ENCODE results near the gene SPSB4.

Gene SPSB4

DNA sequence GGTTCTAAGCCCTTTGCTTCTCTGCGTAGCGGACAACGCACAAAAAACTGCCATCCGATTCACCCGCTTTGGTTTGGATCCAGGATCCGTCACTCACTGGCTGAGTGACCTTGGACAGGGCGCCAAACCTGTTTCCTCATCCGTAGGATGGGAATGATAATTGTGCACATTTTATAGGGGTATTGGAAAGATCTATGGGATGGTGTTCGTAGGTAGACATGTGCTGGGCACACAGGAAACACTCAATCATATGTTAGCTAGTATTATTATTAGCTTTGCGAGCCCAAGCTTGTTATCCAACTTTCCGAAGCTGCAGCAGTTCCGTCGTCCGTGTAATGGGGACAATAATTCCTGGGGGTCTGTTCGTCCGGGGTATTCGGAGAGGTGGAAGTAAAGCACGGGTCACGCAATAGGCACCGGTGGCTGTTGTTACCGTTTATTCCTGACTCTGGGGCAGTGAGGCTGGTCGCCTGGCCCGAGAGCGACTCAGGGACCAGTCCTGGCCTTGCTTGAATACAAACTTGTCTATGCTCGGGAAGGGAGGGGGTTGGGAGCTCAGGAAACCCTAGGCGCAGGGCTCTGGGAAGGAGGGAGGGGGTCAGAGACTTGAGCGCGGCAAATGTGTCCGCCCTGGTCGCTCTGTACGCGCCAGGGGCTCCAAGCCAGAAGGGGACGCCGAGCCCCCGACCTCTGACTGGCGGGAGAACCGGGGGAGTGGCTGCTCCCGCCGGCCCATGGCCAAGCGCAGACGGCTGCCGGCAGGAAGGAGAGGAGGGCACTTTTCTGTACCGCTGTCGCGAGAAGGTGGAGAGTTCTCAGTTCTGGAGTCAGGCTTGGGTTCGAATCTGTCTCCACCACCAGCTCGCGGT lies 1.3 kb downstream of the SPSB4 start:
- DNase-seq (ENCODE audit: insufficient read length, low spot score), result no peak
- no peak for FAIRE-seq

DNA sequence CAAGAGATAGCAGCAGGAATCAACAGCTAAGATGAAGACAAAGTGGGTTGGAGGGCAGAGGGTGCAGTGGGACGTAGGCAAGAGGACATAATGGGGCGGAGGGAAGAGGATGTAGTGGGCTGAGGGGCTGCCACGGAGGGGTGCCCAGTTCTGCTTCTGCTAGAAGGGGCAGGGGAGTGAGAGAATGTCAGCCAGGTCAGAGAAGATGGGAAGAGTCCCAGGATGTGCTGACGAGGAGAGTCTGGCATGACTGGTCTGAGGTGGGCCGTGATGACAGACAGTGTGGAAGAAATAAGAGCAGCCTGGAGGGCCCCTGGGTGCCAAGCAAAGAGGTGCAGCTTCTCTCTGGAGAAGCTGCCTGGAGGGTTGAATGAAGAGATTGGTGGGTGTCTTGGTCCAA lies 4.0 kb downstream of the SPSB4 start:
- no peak for FAIRE-seq
- no peak for DNase-seq (ENCODE audit: insufficient read length, low spot score)

DNA sequence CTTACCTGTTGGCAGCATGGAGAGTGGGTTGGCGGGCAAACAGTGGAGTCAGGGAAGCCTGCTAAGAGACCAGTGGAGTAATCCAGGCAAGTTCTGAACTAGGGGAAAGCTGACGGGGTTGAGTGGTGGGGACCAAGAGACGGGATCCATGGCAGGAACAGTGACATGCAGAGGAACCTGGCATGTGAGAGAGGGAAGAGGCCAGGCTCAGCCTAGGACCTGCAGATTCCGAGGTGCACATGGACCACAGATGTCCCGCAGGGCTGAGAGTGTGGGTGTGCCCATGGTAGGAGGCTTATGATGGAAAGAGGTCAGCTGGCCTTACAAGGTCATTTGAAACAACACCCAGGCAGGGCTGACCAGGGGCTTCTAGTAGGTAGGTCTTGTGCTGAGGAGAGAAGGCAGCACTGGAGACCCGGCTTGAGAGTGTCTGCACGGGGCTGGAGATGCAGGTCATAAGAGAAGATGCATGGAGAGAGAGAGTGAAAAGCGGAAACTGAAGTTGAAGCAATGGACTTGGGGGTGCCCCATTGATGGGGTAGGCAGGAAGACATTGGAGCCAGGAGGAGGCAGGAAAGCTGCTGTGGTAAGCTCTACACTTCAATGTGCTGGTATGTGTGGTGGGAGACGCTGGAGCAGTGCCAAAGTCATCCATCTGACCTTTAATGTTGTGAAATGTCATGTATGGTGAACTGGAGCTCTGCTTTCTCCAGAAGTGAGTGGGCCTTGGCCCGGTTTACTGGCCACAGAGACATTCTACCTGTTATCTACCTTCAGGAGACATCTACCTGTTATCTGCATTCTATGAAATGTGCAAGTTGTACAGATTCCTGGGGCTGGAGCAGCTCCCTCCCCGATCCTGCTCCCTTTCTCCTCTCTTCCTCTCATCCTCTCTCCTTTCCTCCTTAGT lies 4.6 kb downstream of the SPSB4 start:
- no peak for FAIRE-seq
- DNase-seq (ENCODE audit: insufficient read length, low spot score), result no peak

DNA sequence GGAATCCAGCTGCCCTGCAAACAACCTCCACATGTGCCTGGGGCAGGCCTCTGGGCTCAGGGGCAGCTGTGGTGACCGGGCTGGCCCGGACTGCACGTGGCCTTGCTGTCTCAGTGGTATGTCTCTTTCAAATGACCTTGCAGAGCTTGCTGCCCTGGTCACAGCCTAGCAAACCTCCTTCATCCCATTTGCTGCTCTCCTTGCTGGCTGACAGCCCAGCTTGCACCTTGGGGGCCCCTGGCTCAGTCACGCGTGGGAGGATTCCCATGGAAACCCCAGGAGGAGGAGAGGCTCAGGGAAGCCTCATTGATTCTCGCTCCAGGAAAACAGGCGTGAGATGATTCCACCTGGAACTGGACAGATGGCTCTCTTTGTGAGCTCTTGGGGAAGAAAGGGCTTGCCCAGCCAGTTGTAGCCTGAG lies 5.6 kb downstream of the SPSB4 start:
- DNase-seq (ENCODE audit: insufficient read length, low spot score) (no peak), FAIRE-seq (no peak)

DNA sequence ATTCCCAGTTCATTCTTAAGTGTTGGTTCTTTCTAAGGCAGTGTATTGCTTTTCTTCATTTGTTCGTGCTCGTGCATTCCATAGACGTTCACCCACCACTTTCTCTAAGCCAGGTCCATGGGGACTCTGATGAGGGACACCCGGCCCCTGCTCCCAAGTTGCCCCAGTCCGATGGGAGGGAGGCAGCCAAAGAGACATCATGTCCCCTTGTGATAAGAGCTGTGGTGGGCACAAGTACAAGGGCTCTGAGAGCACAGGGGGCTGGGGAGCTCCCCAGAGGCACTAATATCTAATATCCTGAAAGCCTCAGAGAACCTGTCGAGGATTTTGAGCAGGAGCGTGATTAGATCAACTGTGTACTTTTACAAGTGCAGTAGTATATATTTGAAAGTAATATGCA lies 6.3 kb downstream of the SPSB4 start:
- no peak for FAIRE-seq
- DNase-seq (ENCODE audit: insufficient read length, low spot score), result no peak

DNA sequence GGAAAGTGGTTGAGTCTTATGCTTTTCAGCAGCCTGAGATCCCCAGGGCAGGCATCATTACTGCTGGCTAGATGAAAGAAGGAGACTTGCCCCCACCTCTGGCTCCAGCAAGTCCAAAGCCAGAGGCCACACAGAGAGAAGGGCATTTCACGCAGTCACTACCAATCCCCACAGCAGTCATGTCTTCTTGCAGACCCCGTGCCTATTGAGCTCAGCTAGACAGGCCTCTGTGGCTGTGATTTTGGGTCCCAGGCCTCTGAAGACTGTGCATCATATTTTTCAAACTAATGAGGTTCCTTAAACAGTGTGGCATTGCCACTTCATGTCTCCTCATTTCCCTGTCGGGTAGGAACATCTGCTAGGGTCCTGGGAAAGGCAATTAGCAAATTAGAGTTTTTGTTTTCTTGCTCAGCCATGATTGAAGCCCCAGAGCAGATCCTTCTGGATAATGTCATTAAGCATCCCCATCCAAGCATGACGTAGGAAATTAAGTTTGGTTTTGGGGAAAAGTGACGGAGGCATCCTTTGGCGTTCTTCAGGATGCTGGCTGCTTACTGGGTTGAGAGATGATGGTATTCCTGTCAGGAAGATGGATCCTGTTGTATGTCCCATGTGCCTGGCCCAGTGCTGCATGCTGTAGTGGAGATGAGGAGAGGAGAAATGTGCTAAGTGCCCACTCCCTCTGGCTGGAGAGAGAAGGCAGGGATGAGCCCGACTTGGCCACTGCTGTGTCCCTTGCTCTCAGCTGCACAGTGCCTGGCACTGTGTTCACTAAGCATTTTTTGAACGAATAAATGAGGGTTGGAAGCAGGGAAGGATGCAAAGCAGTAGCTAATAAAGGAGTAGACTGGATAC lies 7.0 kb downstream of the SPSB4 start:
- no peak for DNase-seq (ENCODE audit: insufficient read length, low spot score)
- FAIRE-seq, result no peak

DNA sequence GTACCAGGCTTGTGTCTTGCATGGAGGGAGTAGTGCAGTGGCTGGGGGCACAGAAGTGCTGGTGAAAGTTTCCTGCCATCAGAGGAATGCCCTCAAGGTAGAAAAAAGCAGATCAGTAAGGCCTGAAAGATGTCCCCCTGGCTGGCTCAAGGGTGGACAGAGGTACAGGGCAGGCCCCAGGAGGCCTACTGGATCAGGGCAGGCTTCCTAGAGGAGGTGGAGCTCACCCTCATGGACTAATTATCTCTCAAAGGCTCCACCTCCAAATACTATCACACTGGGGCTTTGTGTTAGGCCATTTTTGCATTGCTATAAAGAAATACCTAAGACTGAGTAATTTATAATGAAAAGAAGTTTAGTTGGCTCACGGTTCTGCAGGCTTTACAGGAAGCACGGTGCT lies 7.8 kb downstream of the SPSB4 start:
- DNase-seq (ENCODE audit: insufficient read length, low spot score), result no peak
- FAIRE-seq, result no peak

DNA sequence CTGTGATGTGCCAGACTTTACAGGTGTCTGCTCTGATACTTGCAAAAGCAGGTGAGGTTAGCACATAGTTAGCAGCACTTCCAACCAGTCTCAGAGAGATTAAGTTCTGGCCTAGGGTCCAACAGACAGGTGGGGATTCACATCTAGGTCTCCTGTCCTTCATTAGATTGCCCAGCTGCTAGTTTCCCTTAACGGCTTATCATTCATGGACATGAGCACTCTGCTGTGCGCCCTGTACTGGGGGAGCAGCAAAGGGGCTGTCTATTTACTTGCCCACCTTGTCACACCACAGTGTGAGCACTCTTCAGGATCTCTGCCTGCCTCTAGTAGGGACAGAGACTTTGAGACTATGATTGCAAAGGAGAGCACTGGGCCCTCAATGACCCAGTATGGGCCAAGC lies 8.7 kb downstream of the SPSB4 start:
- FAIRE-seq, result no peak
- DNase-seq (ENCODE audit: insufficient read length, low spot score), result no peak

DNA sequence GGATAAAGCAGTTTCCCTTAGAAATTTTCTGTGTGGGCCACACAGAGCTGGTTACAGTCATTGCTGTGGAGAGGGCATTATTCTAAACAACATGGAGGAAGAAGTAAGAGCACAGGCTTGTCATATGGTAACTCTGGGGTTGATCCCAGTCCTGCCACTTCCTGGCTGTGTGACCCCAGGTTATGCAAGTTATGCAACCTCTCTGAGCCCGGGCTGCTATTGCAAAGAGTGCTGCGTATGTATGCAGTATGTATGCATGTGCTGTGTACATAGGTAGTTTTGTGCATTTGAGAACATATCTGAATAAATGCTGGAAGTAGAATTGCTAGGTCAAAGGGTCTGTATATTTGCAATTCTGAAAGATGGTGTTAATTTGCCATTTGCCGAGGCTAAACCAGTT lies 9.2 kb downstream of the SPSB4 start:
- FAIRE-seq (no peak), DNase-seq (ENCODE audit: insufficient read length, low spot score) (no peak)

DNA sequence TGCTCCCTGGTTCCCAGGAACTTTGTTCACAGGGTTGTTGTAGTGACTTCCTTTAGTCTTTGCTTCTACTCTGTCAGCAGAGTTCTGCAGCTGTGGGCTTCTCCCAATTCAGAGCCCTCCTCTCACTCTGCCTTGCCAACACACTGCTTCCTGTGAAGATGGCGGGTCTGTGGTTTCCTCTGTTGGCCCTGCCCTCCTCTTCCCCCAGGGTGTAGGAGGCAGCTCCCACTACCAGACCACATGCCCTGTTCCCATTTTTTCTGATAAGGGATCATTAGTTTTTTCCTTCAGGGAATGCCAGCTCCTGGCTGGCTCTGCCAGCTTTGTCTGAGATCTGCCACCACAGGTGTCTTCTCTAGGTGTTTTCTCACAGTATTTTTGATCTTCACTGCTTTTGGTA lies 12.7 kb downstream of the SPSB4 start:
- DNase-seq (ENCODE audit: insufficient read length, low spot score), result no peak
- FAIRE-seq, result no peak

DNA sequence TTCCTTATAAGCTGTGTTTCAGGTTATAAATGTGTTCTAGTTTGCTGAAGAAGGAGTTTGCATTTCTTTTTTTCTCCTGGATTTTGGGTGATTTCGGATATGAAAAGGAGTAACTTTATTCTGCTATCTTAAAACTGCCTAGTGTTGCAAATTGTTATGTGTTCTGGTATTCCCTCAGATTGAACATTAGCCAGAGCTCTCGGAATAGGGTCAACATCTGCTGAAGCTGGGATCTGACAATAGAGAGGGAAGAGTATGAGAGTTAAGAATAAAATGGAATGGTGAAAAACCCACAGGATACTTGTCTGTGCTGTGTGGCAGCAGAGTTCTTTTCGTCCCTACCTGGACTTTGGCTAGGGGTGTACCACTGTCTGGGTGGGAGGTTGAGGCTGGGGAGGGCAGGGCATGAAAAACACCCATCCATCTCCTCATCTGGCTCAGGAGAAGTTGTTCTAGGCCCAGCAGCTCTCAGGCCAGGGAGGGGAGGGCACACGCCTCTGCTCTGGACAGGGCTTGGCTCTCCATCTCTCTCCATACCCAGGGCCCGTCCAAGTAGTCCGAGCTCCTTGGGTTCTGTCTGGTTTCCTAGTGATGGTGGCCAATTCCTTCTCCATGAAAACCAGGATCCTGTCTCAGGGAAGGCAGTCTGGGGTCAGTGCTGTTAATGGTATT lies 13.2 kb downstream of the SPSB4 start:
- DNase-seq (ENCODE audit: insufficient read length, low spot score) (no peak), FAIRE-seq (no peak)

DNA sequence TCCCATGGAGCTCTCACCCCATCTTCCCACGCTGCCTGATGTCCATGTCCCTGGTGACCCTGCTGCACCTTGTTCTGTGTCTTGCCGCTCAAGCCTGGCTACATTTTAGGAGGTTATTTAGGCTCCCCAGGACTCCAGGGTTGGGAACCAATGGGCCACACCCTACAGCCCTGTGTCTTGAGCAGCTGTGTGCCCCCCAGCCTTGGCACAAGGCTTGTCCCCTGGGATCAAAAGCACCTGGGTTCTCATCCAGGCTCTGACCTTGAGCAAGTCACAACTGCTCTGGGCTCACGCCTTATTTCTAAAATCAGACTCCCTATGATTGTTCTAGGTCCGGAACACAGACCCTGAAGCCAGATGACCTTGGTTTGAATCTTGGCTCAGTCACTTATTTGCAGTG lies 14.1 kb downstream of the SPSB4 start:
- DNase-seq (ENCODE audit: insufficient read length, low spot score) (no peak), FAIRE-seq (no peak)

DNA sequence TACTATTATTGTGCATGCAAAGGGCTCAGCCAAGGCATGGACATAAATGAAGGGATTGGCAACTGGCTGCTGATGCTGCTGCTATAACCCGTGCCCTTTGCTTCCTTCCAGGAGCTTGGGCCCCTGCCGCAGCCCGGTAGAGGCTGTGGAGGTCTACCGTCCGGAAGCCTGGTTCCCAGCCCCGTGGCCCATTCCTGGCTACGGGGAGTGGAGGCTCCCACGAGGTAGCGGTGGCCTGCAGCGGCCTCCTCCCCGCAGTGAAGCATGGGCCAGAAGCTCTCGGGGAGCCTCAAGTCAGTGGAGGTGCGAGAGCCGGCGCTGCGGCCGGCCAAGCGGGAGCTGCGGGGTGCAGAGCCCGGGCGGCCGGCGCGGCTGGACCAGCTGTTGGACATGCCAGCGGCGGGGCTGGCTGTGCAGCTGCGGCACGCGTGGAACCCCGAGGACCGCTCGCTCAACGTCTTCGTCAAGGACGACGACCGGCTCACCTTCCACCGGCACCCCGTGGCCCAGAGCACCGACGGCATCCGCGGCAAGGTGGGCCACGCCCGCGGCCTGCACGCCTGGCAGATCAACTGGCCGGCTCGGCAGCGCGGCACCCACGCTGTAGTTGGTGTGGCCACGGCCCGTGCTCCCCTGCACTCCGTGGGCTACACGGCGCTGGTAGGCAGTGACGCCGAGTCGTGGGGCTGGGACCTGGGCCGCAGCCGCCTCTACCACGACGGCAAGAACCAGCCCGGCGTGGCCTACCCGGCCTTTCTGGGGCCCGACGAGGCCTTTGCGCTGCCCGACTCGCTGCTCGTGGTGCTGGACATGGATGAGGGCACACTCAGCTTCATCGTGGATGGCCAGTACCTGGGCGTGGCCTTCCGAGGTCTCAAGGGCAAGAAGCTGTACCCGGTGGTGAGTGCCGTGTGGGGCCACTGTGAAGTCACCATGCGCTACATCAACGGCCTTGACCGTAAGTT lies 15.0 kb downstream of the SPSB4 start:
- FAIRE-seq (no peak), DNase-seq (ENCODE audit: insufficient read length, low spot score) (no peak)

DNA sequence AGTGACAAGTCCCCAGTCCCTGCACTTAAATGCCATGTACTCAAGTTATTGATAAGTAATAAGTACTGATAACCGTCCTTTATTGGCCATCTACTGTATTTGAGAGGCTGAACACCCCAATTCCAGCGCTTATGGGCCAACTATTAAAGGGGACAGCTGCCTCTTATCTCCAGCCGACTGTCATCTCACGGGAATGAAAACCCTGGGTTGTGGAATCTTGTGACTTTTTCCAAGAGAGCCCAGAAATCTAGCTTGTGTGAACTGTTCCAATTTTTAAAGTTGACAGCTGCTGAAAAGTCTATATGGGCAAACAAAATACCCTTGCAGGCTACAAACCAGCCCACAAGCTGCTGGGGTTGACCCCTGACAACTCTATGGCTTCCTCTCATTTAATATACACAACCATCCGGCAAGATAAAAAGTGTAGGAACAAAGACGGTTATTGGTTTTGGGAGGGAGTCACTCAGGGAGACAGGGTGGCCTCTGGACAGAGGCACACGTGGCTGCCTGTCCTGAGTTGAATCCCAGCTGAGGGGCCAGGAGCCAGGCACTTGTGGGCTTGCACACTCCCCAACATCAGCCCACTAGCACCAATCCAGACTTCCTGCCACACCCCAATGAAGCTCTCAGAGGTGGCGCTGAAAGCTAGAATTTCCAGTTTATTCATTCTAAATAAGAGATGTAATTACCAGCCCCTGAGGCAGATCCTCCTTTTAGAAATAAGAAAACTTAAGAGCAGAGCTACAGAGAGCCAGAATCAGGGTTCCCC lies 16.2 kb downstream of the SPSB4 start:
- FAIRE-seq, result no peak
- no peak for DNase-seq (ENCODE audit: insufficient read length, low spot score)

DNA sequence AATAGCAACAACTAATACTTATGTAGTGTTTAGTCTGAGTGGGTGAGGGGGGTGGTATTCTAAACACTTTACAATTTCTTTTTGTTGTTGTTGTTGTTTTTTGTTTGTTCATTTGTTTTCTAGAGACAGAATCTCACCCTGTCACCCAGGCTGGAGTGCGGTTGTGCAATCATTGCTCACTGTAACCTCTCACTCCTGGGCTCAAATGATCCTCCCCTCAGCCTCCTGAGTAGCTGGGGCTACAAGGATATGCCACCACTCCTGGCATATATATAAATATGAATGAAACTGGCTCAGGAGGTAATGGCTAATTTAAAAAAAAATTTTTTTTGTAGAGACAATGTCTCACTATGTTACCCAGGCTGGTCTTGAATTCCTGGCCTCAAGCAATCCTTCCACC lies 19.1 kb downstream of the SPSB4 start:
- DNase-seq (ENCODE audit: insufficient read length, low spot score), result no peak
- no peak for FAIRE-seq

DNA sequence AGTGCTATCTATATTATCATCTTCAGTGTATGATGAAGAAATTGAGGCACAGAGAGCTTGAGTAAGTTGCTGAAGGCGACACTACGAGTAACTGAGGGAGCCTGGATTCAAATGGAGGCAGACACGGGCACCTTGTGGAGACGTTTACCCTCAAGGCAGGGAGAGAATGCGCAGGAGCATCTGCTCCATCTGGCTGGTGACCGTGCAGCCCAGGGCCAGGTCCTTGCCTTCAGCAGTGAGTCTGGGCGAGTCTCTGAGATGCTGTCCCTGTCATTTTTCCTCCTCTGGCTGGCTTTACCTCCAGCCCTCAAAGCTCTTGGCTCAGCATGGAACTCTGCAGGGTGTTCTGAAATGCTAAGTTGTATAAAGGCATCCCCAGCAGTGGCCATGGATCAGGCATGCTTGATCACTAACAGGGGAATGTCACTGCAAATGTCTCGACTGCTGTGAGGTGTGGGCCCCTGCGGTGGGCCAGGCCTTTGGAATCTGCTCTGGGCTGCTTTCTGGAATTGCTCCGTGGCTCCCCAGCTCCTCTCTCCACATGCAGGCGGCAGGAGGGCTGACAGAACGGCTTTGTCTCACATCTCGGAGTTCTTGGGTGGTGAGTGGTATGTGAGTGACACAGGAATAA lies 19.7 kb downstream of the SPSB4 start:
- no peak for FAIRE-seq
- DNase-seq (ENCODE audit: insufficient read length, low spot score), result no peak

DNA sequence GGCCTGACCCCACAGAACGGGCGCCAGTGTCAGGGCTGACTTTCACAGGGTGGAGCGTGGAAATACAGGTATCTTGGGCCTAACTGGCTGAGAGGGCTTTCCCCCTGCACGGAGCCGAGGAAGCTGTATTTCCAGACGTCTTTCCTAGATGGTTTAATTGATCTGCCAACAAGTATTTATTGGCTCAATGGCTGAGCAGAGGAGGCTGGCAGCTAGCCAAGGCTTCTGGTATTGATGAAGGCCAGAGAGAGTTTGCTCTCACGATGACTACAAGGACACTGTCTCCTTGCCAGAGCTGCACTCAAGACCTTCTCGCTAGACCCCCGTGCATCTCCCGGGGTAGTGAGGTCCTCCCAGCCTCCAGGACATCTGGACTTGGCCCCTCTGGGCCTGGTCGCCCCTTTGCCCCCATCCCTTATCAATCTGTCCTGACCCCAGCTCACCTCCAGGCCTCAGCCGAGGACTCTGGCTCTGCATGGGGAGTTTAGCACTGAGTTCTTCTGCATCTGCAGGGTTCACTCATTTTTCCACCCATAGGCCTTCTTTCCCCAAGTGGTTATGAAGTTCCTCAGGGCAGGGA lies 20.6 kb downstream of the SPSB4 start:
- DNase-seq (ENCODE audit: insufficient read length, low spot score), result no peak
- no peak for FAIRE-seq

DNA sequence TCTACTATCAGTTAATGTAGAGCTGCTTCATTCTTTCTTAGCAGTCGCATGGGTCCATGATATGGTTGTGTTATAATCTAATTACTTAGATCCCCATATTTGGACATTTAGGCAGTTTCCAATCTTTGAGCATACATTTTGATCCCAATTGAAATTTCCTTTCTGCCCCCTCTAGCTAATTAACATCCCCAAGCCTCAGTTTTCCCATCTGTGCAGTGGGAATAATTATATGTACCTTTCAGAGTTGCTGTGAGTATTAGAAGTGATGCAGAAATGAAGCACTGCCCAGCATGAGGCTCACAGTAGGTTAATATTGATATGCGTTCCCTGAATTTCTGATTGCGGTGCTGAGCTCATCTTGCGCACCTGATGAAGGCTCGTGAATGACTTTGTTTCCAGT lies 21.8 kb downstream of the SPSB4 start:
- DNase-seq (ENCODE audit: insufficient read length, low spot score) (no peak), FAIRE-seq (no peak)

Measured in GM19239 (cell line).